Thyroid gland (tissue), 4 donors: ENCODE results near the gene ALOXE3.

Source experiments
- POLR2A ChIP-seq, 2 donors: fragments of 450-650 bp; IDR thresholded peaks; one replicate each; pipeline ENCODE4 v1.6.1; 2017; ENCODE audit warnings: antibody characterized with exemption in 2 of 2, mild to moderate bottlenecking in 2 of 2, moderate library complexity in 1 of 2
- TF ChIP-seq, protein P1 (sequence below), 6 experiments: fragments of 200-600 bp in 3 of 6; fragments of 450-650 bp in 3 of 6; sonication (generic) in 3 of 6; IDR thresholded peaks; one replicate each; pipeline ENCODE4 v1.5.1; 2016 to 2019; ENCODE audit warnings: antibody characterized with exemption in 6 of 6, mild to moderate bottlenecking in 2 of 6, inconsistent platforms in 1 of 6, moderate library complexity in 1 of 6

DNA sequence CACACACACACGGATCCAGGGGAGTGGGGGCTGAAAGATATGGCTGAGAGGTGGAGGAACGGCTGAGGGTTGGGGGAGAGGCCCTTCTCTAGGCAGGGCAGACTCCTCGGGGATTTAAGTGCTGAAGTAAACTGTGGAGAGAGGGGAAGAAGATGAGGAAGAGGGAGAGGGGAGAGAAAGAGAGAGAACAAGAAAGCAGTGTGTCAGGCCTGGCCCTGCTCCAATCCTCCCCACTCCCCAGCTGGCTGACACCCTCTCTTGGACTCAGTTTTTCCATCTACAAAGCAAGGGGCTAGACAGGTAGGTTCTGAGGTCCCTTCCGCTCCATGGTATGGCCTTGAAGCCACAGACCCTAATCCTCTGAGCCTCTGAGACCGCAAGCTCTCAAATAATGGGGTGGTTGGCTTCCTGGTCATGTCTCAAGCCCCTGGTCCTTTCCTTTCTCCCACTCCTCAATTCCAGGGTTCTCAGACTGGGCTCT, 42.5 kb upstream of the ALOXE3 start:
- TF ChIP-seq POLR2A (IDR thresholded peaks at IDR 0.05), result no peak
- TF ChIP-seq, protein P1, sequence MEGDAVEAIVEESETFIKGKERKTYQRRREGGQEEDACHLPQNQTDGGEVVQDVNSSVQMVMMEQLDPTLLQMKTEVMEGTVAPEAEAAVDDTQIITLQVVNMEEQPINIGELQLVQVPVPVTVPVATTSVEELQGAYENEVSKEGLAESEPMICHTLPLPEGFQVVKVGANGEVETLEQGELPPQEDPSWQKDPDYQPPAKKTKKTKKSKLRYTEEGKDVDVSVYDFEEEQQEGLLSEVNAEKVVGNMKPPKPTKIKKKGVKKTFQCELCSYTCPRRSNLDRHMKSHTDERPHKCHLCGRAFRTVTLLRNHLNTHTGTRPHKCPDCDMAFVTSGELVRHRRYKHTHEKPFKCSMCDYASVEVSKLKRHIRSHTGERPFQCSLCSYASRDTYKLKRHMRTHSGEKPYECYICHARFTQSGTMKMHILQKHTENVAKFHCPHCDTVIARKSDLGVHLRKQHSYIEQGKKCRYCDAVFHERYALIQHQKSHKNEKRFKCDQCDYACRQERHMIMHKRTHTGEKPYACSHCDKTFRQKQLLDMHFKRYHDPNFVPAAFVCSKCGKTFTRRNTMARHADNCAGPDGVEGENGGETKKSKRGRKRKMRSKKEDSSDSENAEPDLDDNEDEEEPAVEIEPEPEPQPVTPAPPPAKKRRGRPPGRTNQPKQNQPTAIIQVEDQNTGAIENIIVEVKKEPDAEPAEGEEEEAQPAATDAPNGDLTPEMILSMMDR (IDR thresholded peaks at IDR 0.05), result no peak
